ENCODE data around the gene TMEM238.

Gene TMEM238

GRCh38 chr19:55346725-55347441 is 37.2 kb downstream of the TMEM238 start:
- no peak for TF ChIP-seq CTCF (IDR thresholded peaks at IDR 0.05)

GRCh38 chr19:55345818-55346724 is 38.0 kb downstream of the TMEM238 start:
- TF ChIP-seq CTCF (IDR thresholded peaks at IDR 0.05), result no peak

- TF ChIP-seq CTCF (IDR thresholded peaks at IDR 0.05), result no peak
Measured at GRCh38 chr19:55345101-55345817, 38.8 kb downstream of the TMEM238 start.

GRCh38 chr19:55344444-55344843 is 39.6 kb downstream of the TMEM238 start:
- TF ChIP-seq CTCF (IDR thresholded peaks at IDR 0.05), result no peak

GRCh38 chr19:55341595-55342531 is 42.2 kb downstream of the TMEM238 start:
- no peak for TF ChIP-seq CTCF (IDR thresholded peaks at IDR 0.05)

GRCh38 chr19:55341171-55341588 is 42.9 kb downstream of the TMEM238 start:
- no peak for TF ChIP-seq CTCF (IDR thresholded peaks at IDR 0.05)
